Umbilical cord (tissue), 2 donors: ENCODE data around the gene MYO1G. TPM values are rescaled to one million over a fixed set of nuclear protein-coding genes. Genes with fewer than 3 reads are reported as not detected.
"Not testable (repeated sequence)": the region's sequence is repeated elsewhere in the genome, so short reads cannot be mapped to it uniquely, and the experiment has no call there.

Source experiments
- DNase-seq: peaks from one replicate; pipeline ENCODE4 v3.0.0-alpha.2; 2015; ENCODE audit warnings: low spot score
- total RNA-seq: library from RNA; depleted of rRNA; stranded (reverse); fragments of >200 nt; gene quantifications from one replicate; pipeline ENCODE4 v1.2.3, GENCODE V29; 2014; ENCODE audit warnings: low replicate concordance; ENCODE audit not compliant: insufficient read depth

Gene MYO1G
- total RNA-seq, 1 donor from 2014 or later = 6.5 TPM

DNA sequence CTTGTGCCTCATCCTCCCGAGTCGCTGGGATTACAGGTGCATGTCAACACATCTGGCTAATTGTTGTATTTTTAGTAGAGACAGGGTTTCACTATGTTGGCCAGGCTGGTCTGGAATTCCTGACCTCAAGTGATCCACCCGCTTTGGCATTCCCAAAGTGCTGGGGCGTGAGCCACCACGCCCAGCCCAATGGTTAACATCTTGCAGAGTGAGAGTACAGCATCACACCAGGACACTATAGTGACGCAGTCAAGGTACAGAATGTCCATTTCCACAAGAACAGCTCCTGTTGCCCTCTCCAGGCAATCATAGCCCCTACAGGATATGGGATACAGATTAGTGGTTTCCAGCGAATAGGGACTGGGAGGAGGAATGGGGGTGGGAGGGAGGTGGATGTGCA is 34.0 kb downstream of the MYO1G start:
- no peak for DNase-seq

DNA sequence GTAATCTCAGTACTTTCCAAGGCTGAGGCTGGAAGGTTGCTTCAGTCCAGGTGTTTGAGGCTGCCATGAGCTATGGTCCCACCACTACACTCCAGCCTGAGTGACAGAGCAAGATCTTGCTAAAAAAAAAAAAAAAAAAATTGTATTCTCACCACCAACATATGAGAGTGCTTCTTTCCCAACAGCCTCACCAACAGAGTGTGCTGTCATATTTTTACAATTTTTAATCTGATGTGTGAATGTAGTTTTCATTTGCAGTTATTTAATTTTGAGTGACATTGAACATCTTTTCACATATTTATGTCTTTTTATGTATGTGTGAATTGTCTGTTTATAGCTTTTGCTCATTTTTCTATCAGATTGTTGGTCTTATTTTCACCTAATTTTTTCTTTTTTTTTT is 35.2 kb downstream of the MYO1G start:
- DNase-seq = no peak

DNA sequence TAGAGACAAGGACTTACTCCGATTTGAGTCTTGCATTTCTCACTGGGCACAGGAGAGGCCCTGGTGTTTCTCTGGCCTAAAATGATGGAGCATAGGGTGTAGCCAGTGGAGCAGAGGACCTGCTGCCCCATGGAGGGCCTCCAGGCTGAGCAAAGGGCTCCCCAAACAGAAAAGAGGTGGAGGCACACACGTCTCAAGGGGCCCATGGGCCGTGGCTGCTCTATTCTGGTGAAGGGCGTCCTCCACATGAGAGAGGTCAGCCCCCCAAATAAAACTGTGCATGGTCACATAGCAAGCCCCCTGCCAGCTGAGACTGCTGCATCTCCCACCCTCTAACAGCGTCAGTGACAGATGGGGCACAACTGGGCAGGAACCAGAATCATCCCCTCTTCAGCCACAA is 41.4 kb downstream of the MYO1G start:
- DNase-seq = no peak

DNA sequence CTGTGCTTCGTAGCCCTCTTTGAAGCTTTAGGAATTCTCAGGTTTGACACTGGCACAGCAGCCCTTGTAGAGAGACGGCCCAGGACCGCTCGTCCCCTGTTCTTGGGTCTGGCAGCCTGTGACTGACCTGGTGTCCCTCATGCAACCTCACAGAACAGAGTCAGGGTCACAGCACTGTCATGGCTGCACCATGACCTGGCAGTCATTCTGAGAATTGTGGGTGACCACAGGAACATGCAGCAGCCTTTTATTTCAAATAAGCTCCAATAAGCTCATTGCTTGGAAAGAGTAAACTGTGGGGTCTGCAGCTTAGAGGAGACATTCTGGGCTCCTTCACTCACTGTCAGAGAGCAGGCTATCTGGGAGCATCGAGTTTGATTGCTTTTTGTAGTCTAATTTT is 42.5 kb downstream of the MYO1G start:
- DNase-seq = no peak

DNA sequence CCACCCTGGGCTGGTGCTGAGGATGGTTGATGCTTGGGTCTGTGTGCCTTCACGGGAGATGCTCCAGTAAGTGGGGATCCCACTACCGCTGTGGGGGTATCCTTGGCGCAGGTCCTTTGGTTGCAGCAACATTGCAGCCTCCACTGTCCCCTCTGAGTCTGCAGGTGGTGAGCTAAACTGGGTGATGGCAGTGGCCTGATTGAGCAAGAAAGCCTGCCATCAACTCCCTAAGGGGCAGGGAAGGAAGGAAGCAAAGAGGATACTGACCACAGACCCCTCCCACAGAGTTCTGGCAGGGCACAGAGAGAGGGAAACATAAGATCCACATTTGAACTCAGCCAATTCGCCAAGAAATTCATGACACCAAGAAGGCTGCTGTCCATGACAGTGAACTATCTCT is 43.2 kb downstream of the MYO1G start:
- DNase-seq = no peak

DNA sequence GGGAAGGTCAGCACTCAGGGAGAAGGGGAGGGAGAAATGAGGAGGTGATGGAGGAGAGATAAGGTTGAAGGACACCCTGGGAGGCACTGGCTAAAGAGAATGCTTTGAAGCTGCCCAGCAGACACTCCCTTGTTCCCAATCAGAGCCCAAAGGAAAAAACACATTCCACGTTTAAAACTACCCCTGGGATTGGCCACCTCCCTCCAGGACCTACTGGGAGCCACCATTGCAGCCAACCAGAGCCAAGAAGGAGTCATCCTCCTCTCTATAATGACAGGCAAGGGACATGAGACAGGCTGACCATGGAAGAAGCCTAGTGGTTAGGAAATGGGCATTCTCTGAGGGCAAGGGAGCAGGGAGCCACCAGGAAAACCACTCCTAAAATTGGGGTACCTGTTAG is 43.8 kb downstream of the MYO1G start:
- DNase-seq = no peak

DNA sequence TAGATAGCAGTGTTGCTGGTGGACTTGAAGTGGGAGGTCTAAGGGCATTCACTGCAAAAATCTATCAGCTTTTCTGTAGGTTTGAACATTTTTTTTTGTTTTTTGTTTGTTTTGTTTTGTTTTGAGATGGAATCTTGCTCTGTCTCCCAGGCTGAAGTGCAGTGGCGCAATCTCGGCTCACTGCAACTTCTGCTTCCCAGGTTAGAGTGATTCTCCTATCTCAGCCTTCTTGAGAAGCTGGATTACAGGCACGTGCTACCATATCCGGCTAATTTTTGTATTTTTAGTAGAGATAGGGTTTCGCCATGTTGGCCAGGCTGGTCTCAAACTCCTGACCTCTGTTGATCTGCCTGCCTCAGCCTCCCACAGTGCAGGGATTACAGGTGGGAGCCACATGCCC is 44.3 kb downstream of the MYO1G start:
- DNase-seq = not testable (repeated sequence)

DNA sequence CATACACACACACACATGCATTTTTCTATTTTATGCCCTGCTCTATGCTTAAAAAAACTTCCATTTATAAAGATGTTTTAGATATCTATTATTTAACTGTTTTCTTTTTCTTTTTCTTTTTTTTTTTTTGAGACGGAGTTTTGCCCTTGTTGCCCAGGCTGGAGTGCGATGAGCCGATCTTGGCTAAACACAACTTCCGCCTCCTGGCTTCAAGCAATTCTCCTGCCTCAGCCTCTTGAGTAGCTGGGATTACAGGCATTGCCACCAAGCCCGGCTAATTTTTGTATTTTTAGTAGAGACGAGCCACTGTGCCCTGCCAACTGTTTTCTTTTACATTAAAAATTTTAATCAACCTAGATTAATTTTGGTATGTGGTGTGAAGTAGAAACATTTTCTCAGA is 47.9 kb downstream of the MYO1G start:
- DNase-seq = no peak

DNA sequence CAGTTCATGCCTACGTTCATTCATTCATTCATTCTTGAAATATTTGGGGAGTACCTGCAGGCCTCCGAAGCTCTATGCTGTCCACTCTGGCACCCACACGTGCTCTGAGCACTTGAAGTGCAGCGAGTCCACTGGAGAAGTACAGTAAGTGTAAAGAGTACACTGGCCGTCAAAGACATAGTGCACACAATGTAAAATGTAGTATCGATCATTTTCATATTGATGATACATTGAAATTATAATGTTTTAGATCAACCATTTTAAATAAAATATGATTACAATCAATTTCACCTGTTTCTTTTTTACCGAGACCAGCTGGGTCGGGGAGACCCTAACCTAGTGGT is 56.5 kb downstream of the MYO1G start:
- no peak for DNase-seq

DNA sequence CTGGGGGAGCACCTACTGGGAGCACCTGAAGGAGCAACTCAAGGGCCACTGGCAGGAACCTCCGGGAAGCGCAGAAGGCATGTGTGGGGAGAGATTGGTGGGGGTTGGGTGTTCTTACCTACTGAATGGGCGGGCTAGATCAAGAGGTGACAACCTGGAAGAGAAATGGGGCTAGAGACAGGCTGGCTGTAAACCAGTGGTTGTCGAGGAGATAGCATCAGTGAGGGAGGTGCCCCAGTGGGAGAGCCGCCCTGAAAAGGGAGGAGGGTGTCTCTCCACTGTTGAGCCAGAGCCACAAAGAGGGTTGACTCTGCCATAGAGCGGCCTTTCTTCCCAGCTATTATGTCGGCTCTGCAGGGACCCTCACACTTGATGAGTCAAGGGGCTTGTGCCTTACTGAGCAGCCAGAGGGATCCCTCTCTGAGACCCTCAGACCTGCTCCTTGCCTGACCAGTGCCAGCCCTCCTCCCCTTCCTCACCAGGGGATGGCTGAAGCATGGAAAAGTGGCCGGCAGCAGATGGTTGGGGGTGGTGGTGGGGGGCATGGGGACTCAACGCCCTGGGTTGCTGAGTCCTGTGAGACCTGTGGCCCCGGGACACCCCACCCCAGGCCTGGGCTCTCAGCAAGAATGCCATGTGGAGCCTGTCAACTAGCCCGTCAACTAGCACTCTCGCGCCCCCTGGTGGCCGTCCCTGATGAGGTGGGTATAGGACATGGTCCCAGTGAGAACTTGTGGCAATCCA is 57.0 kb downstream of the MYO1G start:
- DNase-seq = peak; percentile 55

DNA sequence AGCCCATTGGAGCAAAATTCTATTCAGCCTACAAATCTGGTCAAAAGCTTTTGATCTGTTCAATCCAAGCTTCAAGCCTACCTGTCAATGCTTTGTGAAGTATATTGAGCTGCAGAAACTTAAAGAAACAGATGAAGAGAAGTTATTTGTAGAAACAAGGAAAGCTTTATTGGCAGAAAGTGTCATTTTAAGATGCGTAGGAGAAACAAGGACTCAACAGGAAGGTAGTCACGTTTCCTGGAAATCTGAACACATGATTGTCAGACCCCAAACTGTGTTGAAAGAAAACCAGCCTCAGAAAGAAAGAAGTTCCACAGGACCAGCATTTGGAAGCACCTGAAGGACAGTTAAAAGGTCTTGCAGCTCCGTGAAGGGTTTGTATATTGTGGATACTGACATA is 58.7 kb downstream of the MYO1G start:
- no peak for DNase-seq

DNA sequence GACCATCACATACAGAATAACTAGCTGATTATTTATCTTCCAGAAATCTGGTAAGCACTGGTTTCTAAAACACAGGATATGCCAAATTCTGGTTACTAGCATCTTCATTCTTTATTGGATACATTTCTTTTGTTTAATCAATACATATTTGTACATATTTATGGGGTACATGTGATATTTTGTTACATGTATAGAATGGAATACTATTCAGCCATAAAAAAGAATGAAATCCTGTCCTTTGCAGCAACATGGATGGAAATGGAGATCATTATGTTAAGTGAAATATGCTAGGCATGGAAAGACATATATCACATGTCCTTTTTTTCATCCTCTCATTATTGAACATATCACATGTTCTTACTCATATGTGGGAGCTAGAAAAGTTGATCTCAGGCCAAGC is 60.8 kb downstream of the MYO1G start:
- DNase-seq = no peak

DNA sequence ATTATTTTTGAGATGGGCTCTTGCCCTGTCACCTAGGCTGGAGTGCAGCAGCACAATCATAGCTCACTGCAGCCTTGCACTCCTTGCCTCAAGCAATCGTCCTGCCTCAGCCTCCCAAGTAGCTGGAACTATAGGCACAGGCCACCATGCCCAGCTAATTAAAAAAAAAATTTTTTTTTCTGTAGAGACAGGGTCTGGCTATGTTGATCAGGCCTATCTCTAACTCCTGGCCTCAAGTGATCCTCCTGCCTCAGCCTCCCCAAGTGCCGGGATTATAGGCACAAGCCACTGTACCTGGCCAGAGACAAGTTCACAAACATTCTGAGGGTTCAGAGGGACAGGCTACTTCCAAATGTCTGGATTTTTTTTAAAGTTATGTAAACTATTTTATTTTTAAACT is 61.4 kb downstream of the MYO1G start:
- no peak for DNase-seq

DNA sequence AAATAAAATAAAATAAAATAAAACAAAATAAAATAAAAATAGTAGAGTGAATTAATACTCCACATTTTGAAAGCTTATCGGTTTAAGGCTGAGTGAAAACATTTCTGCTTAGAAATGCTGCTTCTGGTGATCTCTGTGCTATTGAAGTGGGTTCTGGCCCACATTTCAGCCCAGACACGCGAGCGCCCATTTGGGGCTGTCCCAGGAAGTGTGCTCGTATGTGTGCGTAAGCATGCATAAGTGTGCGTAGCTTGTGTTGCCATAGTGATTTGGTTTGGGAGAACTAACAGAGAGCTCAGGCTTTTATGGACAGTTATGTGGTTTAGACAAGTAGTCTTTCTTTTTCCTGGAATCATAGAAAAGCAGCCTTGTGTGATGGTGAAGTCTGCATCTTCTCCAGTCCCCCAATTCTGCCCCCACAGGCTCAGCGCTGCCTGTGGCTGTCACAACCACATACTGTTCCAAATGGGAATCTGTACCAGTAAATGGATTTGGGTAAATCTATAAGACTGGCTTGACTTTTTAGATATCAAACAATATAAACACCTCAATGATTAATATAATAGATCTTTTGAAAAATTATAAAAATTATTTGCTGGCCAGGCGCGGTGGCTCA is 63.7 kb downstream of the MYO1G start:
- no peak for DNase-seq

DNA sequence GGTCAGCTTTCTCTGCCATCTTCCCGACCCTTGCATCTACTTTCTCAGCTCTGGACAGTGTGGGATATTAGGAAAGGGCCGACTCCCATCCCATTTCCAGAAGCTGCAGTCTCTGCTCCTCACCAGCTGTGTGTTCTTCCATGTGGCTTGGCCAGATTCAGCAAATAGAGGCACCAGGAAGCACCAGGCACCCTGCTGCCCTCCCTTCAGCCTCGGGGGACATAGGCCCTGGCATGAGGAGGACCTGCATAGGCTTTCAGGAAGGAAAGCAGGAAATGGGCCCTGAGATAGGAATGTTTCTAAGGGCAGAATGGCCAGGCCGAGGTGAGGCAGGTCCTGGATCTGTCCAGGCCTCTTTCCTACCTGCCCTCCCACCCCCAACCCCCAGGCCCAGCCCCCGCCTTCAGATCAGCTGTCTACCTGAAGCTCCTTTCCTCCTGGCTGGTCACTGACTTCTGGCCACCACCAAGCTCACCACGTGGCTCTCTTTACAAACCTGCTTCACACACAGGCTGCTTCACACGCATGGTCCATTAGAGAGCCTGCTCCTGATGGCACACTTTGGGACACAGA is 66.0 kb downstream of the MYO1G start:
- no peak for DNase-seq

Other genes starting within 250 kb of the MYO1G start
- gene ZMIZ2, start 230.2 kb downstream of the MYO1G start, total RNA-seq = 12.8 TPM
- gene PPIA, start 182.3 kb downstream of the MYO1G start, total RNA-seq = 1,749 TPM
- gene H2AZ2, start 130.9 kb downstream of the MYO1G start, total RNA-seq = 117 TPM
- gene PURB, start 93.5 kb downstream of the MYO1G start, total RNA-seq = 40.0 TPM
- gene CCM2, start 21.2 kb upstream of the MYO1G start, total RNA-seq = 21.4 TPM
- 1.4 TPM for gene NACAD, start 110.0 kb upstream of the MYO1G start, total RNA-seq
- gene TBRG4, start 132.7 kb upstream of the MYO1G start, total RNA-seq = 63.3 TPM
- 3.1 TPM for gene RAMP3, start 178.8 kb upstream of the MYO1G start, total RNA-seq